ENCODE results near the gene RNF113B.

RNF113B gene

DNA sequence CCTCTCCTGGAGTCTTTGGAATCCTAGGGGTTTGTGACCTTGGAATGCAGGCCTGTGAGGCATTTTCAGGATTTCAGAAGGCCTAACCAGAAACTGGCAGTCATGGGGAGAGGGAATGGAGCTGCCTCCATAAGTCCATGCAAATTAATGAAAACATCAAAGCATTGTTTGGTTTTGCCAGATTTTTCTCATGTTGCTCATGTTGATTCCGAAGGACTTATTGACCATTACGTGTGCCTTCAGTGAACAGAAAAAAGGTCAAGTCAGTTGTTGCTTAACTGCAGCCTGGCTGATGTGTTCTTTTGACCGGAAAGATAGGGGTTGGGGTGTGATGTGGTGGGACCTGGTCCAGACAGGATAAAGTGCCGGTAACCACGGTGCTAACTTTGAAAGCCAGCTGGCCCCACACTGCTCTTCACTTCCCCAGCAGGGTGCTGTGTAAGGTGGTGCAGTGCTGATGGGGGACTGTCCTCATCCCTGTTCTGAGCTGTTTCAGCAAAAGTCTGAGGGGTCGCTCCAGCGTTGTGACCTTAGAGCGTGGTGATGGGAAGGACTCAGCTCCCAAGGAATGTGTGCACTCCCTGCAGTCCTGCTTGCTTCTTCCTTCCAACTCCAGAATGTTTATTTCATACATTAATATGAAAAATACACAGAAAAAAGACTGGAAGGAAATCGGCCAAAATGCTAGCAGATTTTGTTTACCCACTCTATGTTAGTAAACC lies 3.5 kb downstream of the RNF113B start:
- no peak for DNase-seq

DNA sequence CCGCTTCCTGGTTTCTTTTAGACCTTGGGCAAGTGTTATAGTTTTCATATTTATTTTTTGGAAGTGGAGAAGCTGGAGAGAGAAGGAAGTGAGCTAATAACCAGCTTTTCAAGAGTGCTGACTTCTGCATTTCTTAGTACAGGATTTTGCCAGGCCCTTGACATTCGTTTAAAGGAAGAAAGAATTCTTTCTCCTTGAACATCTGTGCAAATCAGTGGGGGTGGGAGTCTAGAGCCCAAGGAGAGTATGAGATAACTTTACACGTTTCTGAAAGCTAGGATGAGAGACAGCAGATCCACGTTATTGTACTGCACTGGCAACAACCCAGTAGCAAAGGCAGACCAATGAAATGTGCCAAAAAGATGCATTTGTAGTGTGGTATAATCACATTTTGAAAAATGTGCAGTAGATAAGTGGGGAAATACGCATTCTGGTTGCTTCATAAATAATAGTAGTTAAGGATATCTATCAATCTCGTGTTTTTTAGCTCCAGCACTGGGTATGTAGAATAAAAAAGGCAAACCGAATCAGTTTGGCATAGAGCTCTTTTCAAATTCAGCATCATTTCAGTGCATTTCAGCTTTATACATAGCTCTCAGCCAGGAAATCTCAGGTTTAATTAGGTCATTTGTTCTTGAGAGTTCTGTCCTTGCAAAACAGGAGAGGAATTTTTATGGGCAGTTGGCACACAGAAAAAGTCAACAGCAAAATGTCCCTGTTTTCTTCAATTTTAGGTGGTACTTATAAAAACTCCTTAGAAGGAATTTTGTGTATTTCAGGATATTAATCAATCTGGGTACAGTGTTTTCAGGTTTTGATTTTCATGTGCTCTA lies 4.3 kb downstream of the RNF113B start:
- DNase-seq, result no peak

DNA sequence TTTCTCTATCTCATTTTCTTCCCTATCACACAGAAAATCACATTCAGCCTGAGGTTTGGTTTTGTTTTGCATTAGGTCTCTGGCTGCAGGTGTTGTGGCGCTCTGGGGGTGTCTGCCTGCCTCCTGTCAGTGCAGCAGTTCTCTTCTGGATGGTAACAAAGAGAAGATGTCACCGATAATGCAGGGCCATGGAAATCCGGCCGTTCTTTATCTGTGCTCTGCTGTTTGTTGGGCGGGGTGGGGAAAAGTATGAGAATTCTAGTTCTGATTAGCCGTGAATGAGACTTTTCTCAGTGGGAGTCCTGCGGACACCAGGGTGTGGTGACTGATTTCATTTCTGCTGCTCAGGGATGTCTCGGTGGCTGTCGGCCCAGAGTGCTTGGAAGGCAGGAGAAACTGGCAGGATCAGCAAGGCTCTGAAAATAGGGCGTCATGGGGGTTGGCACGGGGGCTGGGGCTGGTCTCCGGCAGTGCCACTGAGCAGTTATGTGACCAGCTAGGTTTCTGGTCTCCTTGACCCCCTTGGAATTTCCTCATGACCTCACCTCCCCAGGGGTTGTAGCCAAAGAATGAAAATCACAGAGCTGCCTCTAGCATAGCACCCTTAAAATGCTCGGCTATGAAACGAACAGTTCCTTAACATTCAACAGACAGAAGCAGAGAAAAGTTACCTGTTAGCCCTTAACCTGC lies 5.0 kb downstream of the RNF113B start:
- no peak for DNase-seq

DNA sequence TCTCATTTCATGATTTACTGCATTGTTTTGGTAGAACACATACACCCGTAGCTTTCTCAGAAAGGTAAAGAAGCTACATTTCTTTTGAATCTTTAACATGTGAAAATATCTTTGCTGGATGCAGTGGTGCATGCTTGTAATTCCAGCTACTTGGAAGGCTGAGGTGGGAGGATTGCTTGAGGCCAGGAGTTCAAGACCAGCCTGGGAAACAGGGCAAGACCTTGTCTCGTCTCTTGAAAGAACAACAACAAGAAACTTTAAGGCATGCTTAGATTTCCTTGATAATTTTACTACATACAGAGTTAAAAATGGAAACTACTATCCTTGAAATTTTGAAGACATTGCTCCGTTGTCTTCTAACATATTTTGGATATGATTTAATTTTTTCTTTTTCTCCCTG lies 7.7 kb downstream of the RNF113B start:
- no peak for DNase-seq

DNA sequence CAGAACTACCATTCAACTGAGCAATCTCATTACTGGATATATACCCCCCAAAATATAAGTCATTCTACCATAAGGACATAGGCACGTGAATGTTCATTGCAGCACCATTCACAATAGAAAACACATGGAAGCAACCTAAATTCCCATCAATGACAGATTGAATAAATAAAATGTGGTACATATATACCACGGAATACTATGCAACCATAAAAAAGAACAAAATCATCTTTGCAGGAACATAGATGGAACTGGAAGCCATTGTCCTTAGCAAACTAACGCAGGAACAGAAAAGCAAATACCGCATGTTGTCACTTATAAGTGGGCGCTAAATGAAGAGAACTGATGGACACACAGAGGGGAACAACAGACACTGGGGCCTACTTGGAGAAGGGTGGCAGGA lies 14.1 kb downstream of the RNF113B start:
- no peak for DNase-seq

DNA sequence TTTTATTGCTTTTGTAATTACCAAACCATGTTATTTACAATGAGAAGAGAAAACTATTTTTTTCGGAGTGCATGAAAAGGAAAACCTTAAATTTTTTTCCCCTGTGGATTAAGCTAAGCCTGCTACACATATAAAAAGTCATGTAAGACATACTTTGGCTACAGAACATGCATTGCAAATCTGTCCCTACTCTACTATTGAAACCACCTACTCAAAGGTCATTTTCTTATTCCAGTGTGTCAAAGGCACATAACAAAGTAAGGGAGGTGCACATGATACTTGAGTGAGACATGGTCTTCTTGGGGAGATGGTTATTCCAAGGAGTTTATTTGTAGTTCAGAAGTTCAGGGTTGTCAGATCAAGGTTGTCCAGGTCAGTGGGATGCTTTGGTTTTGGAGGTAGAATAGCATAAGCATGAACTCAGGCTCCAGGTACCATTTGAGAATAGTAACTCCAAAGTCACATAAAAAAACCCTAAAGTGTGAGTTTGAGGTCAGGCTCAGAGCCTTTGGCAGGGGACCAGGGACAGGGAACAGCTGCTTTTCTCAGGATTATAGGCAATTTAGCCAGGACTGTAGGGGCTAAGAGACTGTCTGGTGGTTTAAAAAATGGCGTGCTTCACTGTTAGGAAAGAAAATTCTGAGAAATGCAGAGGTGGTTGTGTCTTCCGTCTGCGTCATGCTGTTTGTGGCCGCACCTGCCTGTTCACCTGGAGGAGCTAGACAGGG lies 18.7 kb downstream of the RNF113B start:
- DNase-seq, result no peak

DNA sequence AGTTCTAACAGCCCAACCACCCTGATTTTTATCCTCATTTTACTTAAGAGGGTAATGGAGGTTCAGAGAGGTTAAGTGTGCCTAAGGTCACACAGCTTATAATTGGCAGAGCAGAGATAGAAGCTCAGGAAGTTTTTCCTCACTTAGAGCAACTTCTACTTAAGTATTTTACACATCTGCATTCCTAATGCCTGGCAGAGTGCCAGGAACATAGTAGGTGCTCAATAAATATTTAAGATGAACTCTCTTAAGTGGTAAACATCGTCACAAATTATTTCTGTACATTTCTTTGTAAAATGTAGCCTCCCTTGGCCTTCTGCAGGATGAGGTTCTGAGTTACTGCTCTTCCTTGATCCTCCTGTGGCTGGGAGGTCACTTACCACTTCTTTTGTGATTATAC lies 19.5 kb downstream of the RNF113B start:
- no peak for DNase-seq

DNA sequence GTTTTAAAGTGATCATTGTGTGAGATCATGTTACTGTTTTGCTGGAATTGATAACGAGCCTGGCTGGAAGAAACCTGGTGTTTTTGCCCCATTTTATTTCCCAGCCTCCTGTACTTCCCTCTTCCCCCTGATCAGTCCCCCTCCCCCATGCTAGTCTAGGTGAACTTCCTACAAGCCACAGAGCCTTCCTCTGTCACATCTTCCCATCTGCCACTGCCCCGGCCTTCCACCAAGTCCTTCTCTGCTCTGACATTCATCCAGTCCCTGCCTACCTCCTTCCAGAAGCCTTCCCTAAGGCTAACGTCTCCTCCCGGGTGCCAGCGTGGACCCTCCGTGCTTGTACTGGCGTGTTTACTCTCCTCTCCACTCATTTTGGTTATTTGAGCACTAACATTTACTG lies 19.9 kb downstream of the RNF113B start:
- no peak for DNase-seq

DNA sequence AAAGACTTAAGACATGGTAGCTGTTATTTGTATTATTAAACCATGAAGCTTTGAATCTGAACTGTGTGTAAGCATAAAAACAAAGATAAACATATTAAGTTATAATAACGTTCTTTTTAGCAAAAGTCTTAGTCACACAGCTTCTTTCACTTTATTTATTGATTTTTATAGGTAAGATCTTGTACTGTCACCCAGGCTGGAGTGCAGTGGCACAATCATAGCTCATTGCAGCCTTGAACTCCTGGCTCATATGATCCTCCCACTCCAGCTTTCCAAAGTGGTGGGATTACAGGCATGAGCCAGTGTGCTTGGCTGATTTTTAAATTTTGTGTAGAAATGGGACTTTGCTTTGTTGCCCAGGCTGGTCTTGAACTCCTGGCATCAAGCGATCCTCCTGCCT lies 20.8 kb downstream of the RNF113B start:
- no peak for DNase-seq

DNA sequence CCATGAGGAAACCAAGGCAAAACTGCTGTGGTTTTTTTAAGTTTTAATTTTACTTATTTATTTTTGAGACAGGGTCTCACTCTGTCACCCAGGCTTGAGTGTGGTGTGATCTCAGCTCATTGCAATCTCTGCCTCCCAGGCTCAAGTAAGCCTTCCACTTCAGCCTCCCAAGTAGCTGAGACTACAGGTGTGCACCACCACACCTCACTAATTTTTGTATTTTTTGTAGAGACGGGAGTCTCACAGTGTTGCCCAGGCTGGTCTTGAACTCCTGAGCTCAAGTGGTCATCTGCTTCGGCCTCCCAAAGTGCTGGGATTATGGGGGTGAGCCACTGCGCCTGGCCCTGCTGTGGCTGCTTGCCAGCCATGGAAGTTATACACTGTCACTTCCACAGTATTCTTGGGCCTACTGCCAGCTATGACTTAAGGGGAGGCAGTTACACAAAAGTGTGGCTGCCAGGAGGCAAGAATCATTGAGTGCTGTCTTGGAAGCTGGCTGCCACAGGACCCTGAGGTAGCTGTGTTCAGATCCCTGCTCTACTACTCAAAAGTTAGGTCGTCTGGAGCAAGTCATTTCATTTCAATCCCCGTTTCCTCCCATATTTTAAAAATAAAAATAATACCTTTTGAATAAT lies 21.5 kb downstream of the RNF113B start:
- DNase-seq, result no peak

DNA sequence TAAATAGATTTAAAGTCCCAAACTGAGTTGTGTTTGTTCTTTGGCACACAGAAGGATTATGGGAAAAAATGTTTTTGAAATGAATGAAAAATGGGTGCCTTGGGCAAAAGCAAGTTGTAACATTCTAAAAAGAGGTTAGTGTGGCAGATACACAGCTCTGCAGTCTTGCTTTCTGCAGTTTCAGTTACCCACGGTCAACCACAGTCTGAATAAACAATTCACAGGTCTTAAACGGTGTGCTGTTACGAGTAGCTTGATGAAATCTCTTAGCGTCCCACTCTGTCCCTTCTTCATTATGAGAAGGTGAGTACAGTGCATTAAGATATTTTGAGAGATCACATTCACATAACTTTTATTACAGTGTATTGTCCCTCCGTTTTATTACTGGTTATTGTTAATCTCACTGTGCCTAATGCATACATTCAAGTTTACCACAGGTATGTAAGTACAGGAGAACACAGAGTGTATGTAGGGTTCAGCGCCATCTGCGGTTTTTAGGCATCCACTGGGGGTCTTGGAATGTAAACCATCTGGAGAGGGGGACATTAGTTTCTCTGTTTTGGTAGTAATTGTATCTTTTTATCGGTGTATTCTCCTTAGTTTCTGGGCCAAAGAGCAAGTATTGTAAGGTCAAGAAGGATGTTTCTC lies 26.1 kb downstream of the RNF113B start:
- DNase-seq, result no peak

DNA sequence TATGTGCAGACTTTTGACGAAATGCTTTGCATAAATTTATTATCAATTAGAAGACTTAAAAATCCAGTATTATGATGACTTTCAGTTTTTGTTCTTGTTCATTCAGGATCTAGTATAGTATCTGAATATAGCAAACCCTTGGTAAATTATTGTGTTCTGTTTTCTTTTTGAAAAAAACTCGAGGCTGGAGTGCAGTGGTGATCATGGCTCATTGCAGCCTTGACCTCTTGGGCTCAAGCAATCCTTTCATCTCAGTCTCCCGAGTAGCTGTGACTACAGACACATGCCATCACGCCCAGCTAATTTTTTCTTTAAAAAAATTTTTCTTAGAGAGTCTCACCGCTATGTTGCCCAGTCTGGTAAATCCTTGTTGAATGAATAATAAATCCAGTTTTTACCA lies 29.5 kb downstream of the RNF113B start:
- no peak for DNase-seq

DNA sequence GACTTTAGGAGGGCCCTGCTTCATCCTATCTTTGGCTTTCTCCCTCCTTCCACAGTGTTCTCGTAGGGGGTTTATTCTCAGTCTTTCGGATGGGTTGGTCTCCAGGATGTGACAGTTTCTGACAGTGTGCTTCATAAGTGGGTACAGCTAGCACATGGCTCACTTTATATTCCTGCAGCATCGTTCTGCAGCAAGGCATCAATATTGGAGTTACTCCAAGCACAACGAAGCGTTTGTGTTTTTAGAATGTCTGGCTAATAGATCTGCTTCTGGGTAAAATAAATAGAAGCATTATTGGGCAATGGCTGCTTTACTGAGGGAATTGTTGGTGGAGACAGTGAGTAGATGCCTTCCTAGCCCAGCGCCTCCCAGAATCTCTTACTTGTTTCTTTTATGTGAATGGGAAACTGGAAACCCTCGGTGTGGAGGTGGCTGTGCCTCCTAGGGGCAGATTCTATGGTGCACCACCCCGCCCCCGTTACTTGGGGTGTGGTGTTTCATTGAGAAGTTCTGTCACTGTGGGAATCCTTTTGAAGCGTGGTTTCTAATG lies 32.2 kb downstream of the RNF113B start:
- no peak for DNase-seq

DNA sequence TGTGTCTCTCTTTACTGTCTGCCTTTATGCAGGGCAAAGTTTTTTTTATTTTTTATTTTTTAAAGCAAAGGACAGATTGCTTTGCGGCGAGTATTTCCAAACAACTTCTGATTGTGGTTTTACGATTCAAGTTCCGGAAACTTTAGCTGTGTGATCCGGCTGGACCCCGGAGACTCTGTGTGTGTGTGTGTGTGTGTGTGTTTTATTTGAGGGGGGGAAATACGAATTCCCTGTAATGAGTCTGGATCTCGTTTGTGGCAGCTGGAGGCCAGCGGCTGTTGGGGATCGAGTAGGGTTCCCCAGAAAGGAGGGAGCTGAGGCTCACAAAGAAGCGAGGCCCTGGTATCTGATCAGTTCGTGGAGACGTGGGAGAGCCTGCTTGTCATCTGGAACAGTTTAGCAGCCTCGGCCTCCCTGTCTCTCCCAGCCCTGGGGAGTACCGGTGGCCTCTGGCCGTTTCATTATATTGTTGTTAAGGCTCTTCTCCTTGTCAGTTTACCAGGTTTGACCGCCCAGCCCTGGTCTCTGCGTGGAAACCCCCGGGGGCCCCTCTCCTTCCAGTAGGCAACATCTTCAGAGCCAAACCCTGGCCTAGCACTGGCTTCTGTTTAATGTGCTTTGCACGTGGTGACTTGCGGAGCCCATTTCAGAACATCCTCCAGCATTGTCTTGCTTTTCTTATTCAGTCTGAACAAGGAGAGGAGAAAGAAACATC lies 32.9 kb downstream of the RNF113B start:
- DNase-seq, result no peak

DNA sequence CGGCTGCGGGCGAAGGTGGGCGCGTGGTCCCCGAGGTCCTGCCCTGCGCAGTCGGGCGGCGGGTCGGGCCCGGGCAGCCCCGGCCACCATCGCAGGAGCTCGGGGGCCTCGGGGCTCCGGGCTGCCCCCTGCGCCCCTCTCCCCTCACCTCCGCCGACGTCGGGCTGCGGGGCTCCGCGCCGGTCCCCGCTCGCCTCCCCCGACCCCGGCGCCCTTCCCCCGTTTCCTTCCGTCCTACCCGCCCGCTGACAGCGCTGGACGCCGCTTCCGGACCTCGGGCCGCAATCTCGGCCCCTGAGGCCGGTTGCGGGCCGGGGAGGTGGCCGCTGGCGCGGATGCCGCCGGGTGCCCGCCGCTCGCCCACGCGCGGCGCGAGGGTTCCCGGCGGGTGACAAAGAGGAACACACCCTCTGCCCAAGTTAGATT lies 33.5 kb downstream of the RNF113B start:
- DNase-seq, result peak; percentile 8

DNA sequence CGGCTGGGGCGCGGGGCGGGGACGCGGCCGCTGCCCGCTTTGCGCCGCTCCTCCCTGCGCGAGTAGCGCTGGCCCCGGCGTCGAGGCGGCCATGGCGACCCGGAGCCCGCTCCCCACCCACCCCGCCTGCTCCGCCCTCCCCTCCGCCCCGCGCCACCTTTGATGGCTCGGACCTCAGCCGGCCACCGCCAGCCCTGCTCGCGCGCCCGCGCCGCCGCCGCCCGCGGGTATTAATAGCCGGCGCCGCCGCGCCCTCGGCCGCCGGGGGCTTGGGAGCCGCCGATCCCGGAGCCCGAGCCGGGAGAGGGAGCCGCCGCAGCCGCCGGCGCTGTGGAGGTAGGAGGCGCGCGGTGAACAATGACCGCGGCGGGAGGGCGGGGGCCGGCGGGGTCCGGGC lies 33.9 kb downstream of the RNF113B start:
- DNase-seq, result no peak

DNA sequence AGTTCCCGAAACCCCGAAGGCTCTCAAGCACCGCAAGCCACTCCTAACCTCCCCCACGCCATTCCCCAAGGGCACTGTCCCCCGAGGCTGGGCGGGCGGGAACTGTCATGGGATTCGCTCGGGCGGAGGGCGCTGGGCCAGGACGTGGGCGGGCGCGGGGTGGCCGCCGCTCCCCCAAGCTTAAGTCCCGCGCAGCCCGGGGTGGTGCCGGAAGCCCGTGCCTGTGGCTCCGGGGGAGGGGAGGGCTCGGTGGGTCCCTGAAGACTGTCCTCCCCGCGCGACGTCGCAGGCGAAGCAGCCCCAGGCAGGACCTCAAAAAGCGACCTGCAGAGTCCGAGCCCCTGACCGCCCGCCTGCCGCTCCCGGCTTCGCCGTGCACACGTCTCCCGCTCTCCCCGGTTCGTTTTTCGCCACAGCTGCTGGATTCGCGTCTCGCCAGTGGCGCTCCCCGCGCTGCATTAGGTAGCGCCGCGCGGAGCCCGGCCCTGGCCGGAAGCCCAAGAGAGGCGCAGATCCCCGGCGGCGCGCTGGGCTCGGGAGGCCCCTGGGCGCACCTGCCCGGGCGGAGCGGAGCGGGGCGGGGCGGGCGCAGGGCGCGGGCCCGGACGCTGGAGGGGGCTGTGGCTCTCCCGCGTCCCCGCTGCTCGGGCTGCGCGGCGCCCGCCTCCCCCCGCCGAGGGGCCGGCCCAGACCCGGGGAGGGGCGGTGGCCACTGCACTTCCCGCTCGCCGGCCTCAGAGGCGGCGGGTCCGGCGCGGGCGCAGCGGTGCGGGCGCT lies 34.5 kb downstream of the RNF113B start, which contains the start of gene FARP1:
Gene FARP1, plus strand, starts transcription at position 715 of the 777 bp plus-strand sequence. CDS start 70,149 bp downstream, outside the sequence.
- DNase-seq, result peak; percentile 64

DNA sequence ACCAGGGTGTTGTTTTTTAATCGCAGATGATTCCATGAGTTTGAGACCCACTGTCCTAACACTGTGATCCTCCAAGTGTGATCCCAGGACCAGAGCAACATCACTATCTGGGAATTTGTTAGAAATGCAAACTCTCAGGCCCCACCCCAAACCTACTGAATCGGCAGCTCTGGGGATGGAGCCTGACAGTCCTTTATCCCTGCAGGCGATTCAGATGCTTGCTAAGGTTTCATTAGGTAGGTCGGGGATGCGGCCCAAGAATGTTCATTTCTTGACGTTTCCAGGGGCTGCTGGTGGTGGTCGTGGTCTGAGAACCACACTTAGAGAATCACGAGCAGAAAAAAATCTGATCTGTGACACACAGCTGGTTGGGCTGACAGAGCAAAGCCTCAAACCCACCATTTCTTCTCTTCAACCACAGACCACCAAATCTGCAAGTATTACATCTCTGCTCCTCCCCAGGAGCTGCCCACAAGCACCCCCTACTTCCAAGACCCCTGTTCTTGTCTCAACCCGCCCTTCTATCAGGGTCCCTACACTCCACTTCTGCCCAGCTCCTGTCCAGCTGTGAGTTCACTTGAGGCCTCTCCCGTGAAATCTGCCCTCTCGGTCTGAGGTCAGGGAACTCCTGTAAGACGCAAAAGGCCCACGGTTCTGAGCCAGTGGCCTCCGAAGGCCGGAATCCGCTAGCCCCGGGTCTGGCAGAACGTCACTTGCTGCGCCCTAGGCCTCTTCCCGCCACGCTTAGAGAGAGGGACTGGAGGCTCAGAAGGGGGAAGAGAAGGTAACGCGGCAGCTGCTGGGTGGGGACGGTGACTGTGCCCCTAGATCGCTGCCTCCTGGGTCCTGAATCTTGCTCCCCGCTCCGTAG lies 35.3 kb downstream of the RNF113B start:
- DNase-seq, result peak; percentile 4

DNA sequence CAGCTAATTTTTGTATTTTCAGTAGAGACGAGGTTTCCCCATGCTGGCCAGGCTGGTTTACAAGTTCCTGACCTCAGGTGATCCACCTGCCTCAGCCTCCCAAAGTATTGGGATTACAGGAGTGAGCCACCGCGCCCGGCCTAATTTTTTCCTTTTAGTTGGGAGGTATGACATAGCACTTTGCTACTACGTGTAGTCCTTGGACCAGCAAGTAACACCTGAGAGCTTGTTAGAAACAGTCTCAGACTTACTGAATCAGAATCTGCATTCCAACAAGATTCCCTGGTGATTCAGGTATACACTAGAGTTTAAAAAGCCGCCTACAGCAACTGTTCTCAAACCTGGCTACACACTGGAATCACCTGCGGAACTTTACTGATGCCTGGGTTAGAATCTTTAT lies 36.0 kb downstream of the RNF113B start:
- no peak for DNase-seq

Measured in stimulated activated CD4-positive, alpha-beta T cell treated with anti-CD3 and anti-CD28 coated beads, Interleukin-15, amount 100 ng/mL, for 24 hours (primary cell).